Measurements from ENCODE around the gene CEP120.
"Not testable (repeated sequence)": the region's sequence is repeated elsewhere in the genome, so short reads cannot be mapped to it uniquely, and the experiment has no call there.

CEP120 gene

DNA sequence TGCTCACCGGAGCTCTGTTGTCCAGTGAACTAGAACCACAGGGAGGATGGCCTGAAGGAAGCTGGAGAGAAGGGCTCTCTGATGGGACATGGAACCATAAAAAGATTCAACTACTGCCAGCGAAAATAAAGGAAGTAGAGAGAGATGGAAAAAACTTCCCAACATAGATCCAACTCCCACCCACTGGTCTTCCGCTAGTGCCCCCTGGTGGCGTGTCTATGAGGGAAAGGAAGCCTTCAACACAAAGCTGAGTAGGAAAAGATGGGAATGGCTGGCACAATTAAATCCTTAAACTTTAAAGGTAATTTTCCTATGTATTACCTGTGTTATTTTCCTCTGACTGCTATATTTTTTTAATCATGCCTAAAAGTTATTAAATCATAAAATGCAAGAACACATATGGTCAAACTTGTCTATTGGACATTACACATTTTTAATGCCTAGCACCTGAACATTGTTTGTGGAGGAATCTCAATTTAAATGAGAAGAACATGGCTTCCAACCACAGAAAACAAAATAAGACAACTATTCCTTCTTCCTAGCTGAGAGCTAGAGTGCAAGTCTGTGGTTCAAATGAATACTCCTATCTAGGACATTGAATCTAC is 51.5 kb downstream of the CEP120 start:
- DNase-seq, result peak; percentile 31

GRCh38 chr5:123369371-123369968 is 53.7 kb downstream of the CEP120 start:
- DNase-seq, result no peak

DNA sequence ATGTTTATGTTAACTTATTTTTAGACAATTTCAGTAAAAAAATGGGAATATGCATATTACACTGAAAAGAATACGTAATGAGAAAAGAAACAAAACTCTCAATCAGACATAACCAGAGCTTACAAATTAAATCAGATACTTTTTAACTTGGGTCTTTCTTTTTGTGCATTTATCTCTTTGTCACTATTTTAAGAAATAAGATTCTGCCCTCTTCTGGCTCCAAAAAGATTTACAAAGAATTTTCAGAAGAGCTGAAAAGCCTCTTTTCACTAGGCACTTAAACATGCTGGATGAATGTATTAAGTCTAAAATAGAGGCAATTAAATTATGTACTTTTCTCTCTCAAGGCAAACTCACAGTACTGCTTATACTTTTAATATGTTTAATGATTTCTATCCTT is 55.5 kb downstream of the CEP120 start:
- no peak for DNase-seq

DNA sequence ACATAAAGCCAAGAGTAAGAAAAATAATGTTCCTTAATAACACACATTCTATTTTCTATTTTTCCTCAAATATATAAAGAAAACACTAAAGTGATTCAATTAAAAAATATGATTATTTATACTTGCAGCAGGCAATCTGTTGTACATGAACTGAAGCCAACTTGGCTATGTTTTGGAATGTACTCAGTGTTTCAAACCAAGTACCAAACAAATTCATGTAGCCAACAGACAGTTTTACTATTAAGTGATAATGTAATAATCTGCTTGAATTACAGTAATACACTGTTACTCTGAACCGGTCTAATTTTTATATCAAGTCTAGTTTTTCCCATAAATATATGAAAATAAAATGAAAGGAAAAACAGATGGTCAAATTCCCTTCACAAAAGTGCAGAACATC is 58.0 kb downstream of the CEP120 start:
- DNase-seq, result no peak

- no peak for DNase-seq
Measured at GRCh38 chr5:123364441-123365155, 58.6 kb downstream of the CEP120 start.

DNA sequence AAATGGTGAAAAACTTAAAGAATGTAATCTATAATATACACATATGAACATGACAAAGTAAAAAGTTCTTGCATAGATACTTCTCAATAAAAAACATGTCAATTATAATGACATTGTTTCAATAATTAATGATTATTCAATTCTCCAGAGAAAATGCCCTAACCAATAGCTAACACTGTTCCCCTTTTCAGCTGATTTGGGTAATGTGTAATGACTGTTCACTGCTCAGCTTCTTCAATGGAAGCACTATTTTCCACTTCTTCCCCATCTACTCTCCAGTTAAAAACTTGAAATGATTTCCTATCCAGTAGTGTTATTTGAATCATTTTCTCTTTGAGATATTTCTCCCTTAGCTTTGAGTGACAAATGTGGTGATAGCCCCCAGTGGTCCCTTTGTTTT is 62.3 kb downstream of the CEP120 start:
- no peak for DNase-seq

DNA sequence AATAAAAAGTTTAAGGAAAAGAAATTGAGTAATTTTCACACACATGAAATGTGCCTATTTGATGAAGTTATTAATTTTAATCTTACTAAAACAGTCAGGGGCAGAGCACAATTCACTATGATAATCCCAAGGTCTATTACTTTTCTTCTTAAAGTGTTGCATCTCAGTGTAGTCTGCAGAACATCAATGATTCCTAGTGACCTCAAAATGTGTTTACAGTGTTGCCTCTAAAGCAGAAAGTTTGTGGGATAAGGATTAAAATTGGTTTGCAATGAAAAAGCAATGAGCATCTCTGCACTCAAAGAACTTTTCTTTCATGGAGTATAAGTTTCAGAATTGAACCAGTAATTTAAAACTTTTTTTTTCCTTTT is 63.0 kb downstream of the CEP120 start:
- DNase-seq, result no peak

DNA sequence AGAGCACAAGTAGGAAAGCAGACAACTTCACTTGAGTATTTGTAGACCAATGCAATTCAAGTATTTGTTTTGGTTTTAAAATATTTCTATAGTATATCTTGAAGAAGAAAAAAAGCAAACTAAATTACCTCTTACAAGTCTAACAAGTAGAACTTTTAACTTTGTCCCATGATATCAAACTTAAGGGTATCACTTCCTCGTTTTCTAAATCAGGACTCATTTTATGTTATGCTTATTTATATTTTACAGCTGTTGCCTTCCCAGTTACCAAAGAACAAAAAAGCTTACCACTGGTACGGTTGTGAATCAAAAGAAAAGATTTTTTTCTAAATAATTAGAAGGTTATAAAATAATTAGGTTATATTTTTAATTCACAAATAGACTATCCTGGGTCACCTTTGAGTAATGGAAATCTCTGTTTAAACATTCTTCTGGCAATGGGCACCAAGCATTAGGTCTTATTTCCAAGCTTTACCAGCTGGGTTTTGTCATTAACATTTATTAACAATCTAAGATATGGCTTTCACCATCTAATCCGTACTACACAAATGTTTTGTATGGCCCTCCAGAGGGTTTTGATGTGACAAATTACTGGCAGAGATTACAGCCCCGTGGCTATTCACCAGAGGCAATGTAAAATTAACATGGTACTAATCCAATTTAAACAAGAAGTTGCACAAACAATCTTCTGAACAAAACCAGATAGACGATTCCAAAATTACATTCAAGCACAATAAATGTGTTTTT is 63.6 kb downstream of the CEP120 start:
- no peak for DNase-seq

DNA sequence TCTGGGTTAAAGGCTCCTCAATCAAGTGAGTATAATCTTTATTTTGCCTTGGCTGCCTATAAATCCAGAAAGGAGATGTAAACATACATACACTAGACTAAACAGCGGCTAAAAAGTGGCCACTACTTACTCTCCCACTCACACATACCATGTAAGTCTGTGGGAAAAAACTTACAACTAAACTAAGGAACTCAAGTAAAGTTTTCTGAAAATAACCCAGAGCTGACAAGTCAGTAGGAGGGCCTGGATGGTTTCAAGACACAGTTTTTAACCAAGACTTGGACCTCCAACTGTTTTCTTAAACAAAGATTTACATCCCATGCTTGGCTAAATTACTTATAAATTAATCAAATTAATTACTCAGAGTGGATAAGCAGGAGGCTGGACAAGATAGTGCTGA is 64.5 kb downstream of the CEP120 start:
- no peak for DNase-seq

GRCh38 chr5:123358304-123358703 is 64.9 kb downstream of the CEP120 start:
- DNase-seq, result no peak

- no peak for DNase-seq
Measured at GRCh38 chr5:123351820-123352219, 71.4 kb downstream of the CEP120 start.

DNA sequence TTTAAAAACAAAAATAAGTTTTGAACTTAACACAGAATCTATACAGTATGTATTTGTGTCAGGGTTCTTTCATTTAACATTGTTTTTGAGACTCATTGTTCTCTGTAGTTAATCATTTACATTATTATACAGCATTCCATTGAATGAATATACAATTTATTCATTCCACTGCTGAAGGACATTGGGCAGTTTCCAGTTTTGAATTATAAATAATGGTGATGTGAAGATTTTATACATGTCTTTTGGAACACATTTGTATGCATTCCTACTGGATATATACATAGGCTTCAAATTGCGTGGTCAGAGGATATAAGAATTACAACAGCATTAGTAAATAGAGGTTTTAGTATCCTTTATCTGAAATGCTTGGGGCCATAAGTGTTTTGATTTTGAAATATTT is 72.0 kb downstream of the CEP120 start:
- no peak for DNase-seq

DNA sequence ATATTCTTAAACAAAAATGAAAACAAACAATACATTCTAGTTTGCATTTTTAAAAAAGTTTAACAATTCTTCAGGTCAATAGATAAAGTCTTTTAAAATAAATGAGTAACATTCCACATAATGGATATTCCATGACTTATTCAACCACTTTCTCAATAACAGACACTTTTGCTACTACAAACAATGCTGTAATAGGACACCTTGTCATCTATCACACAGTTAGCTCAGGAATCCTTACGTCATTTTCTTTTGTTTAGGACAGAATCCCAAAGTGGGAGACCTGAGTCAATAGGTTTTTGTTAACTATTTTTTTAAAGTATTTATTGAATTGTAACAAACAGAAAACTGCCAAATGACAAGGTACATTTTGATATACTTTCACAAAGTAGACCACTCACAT is 72.5 kb downstream of the CEP120 start:
- DNase-seq, result no peak

- no peak for DNase-seq
Measured at GRCh38 chr5:123344816-123345426, 78.3 kb downstream of the CEP120 start.

- no peak for DNase-seq
Measured at GRCh38 chr5:123340928-123341327, 82.3 kb downstream of the CEP120 start.

GRCh38 chr5:123308377-123308776 is 114.8 kb downstream of the CEP120 start:
- not testable (repeated sequence) for DNase-seq

DNA sequence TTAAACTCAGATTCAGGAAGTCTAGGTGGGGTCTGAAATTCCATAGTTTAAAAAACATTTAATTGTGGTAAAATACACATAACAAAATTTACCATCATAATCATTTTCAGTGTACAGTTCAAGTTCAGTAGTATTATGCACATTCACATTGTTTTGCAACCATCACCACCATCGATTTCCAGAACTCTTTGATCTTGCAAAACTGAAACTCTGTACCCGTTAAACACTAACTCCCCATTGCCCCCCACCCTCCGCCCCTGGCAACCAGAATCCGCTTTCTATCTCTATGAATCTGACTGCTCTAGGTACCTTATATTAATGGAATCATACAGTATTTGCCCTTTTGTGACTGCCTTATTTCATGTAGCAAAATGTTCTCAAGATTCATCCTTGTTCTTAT is 117.5 kb downstream of the CEP120 start:
- no peak for DNase-seq

DNA sequence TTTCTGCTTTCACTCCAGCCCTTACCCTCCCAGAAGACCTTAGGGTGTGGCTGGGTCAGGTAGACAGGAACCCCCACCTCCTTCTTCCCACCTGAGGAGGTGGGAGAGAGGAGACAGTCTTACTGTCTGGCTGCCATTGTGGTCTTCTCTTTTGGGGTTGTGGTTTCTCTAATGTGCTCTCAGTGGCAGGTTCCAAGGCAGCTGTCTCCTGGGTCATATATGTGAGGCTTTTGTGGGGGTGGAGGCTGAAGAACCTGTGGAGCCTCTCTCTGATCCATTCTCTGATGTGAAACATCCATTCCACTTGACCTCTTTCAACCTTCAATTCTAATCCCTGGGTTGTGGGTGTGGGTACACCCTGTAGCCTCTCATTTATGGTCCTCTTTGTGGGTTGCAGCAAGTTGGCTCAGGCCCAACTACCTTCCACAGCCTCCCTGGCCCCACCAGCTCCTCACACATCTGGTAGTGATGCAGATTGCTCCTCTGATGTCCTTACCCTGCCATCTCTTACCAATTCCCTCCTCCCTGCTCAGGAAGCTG is 118.4 kb downstream of the CEP120 start:
- no peak for DNase-seq

- DNase-seq, result no peak
Measured at GRCh38 chr5:123303802-123304201, 119.4 kb downstream of the CEP120 start.

DNA sequence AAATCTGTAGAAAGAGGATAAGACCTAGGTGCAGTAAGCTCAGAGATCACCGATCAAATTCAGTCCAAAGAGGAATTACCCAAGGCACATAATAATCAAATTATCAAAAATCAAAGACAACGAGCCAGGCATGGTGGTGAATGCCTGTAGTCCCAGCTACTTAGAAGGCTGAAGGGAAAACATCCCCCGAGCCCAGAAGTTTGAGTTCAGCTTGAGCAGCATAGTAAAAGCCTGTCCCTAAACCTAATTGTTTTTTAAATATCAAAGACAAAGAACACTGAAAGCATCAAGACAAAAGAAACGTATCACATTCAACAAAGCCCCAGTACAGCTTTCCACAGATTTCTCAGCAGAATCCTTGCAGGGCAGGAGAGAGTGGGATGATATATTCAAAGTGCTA is 122.9 kb downstream of the CEP120 start:
- no peak for DNase-seq

- no peak for DNase-seq
Measured at GRCh38 chr5:123299136-123299535, 124.1 kb downstream of the CEP120 start.

GRCh38 chr5:123298335-123299030 is 124.7 kb downstream of the CEP120 start:
- no peak for DNase-seq

DNA sequence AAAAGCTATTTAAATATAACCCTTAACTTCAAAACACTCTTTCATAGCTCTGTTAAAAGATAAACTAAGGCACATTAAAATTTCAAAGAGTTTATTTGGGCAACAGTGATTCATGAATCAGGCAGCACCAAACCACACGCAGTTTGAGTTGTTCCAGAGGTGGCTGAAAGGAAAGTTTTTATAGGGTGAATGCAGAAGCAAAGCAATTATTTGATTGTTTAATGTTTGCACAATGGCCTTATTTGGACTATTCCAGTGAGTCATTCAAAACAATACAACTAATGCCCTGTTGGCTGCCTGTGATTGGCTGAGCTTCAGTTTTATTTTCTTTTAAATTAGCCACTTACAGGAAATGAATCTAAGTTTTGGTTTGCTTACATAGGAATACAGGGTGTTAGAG is 125.3 kb downstream of the CEP120 start:
- DNase-seq, result no peak

All from activated CD4-positive, alpha-beta T cell treated with anti-CD3 and anti-CD28 coated beads for 48 hours (primary cell).